ENCODE data around the gene MUC22.
"Not testable (repeated sequence)": the region's sequence is repeated elsewhere in the genome, so short reads cannot be mapped to it uniquely, and the experiment has no call there.

MUC22 gene

DNA sequence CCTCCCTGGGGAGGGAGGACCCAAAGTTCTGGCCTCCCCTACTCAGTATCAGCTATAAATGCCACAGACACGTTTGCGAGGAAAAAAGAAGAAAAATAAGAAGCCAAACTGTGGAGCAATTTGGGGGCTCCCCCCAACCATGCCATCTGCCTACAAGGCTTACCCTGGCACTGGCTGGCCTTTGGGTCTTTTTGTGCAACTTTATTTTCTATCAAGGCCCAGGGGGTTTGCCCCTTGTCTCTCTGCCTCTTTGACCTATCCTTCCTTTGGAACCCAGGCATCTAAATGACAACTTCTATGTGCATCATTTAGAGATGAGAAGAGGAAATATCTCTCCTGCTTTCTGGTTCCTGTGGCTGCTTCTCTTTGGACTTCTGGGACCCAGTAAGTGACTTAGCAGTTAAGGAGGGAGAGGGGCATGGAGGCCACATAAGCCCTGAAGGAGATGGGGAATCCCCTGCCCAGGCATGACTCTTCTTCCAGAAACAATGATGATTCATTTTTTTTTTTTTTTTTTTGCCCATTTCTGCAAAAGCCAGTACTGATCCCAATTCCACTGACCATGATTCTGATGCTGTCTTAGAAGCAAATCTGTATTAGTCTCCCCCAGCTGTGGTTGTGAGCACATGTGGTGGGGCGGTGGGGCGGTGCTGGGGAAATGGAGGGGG is at the start of gene MUC22:
Gene MUC22, plus strand, starts transcription at position 82 of the 668 bp plus-strand sequence. Its CDS starts 233 bp downstream, at position 315.
- DNase-seq (ENCODE audit: low read depth in 1 of 2, low spot score in 1 of 2), result peak in 1 of 2 donors; percentile 8

DNA sequence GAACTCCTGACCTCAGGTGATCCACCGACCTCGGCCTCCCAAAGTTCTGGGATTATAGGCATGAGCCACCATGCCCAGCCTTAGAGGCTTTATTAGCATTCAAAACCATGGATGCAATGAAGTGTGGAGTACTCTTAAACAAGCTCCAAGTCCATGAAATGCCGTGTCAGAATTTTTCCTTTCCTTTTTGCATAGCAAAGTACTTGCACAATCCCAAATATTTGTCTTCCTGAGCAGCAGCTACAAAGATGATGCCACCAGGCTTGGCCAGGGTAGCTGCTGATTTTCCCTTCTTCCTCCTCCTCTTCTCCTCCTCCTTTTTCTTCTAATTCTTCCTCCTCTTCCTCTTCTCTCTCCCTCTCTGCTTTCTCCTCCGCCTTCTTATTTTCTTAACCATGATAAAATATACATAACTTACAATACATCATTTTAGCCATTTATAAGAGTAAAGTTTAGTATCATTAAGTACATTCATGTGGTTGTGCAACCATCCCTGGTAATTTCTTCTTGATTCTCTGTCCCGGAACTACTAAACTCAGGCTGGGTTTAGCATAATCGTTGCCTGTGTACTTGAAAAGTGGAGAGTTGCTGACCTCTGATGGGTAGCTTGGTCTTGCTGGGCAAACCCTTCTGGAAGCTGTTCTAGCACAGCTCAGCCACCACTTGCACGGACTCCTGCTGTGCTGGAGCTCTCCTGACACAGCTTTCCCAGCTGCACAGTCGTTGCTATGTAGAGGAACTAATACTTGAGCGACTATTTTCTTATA is 49.2 kb upstream of the MUC22 start:
- no peak for DNase-seq (ENCODE audit: low read depth in 1 of 2, low spot score in 1 of 2)

DNA sequence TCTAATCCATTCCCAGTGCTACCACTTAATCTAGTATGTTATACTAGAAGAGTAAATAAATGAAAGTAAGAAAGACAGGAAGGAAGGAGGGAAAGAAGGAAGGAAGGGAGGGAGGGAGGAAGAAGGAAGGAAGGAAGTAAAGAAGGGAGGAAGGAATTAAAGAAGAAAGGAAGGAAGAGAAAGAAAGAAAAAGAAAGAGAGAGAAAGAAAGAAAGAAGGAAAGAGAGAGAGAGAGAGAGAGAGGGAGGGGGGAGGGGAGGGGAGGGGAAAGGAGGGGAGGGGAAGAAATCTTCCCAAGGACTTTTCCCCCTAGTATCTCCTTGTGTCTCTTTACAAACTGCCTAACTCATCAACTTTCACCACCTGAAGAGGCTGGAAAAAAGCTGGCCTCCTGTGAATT is 47.6 kb upstream of the MUC22 start:
- no peak for DNase-seq (ENCODE audit: low read depth in 1 of 2, low spot score in 1 of 2)

DNA sequence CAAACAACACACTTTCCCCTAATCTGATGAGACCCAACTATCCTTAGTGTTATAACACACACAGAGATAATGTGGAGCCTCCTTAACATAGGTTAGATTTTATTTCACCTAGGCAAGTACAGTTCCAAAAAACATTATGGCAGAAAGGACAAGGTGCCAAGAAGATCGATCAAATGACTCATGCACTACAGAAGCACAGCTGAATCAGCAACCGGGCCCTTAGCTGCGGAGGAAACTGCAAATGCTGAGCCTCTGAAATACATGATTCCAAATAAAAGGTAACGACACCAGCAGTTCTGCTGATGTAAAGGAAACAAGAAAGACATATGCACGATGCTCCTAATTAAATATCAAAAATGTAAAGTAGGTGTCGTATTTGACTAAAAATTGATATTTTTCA is 46.6 kb upstream of the MUC22 start:
- DNase-seq (ENCODE audit: low read depth in 1 of 2, low spot score in 1 of 2), result no peak

DNA sequence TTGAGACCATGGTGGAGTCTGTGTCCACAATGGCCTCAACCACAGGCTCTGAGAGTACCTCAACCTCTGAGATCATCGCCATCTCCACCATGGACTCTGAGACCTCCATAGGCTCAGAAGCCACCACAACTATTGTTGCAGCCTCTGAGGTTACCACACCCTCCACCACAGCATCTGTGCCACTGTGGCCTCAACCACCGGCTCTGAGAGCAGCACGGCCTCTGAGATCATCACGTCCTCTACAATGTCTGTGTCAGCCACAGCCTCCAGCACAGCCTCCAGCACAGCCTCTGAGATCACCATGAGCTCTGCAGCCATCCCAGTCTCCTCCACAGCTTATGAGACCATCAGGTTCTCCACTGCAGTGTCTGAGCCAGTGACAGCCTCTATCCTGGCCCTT is 46.2 kb upstream of the MUC22 start:
- DNase-seq (ENCODE audit: low read depth in 1 of 2, low spot score in 1 of 2), result no peak

DNA sequence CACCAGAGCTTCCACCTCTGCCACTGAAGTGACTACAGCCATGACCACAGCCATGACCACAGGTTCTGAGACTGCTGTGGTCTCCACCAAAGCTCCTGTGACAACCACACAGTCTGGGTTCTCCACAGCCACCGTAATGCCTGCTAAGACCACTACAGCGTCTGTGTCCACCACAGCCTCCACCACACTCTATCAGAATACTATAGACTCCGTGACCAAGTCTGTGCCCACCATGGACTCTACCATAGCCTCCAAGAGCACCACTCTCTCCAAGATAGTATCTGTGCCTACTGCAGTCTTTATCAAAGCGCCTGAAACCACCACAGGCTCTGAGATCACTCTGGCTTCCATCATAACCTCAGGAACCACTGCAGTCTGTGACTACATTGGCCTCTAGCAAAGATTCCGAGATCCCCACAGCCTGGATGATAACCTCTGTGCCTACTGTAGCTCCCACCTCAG is 45.1 kb upstream of the MUC22 start:
- no peak for DNase-seq (ENCODE audit: low read depth in 1 of 2, low spot score in 1 of 2)

DNA sequence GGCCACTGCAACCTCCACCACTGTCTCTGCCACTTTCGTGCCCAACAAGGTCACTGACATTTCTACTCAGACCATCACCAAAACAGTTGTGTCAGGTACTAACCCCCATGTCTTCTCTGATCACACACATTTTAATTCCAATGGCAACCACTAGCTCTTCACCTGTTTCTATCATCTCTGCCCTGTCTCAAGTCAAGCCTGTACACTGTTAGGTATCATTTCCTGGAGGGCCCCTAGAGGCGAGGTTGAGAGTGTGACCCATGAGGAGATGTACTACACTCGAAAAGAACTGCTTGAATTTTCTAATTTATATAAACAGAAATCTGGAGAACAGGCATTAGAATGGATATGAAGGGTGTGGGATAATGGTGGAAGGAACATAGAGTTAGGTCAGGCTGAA is 44.1 kb upstream of the MUC22 start:
- no peak for DNase-seq (ENCODE audit: low read depth in 1 of 2, low spot score in 1 of 2)

DNA sequence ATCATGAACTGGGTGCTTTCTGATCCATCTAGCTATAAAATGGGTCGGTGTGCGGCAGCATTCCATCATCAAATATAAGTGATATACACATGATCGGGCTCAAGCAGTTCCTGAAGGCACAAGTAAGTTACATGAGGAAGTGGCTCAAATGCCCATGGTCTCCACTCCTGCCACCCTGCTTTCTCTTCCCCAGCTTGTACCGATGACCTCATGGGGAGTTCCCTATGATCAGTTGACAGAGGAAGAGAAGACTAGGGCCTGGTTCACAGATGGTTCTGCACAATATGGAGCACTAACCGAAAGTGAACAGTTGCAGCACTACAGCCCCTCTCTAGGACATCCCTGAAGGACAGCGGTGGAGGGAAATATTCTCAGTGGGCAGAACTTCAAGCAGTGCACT is 41.1 kb upstream of the MUC22 start:
- not testable (repeated sequence) for DNase-seq (ENCODE audit: low read depth in 1 of 2, low spot score in 1 of 2)

DNA sequence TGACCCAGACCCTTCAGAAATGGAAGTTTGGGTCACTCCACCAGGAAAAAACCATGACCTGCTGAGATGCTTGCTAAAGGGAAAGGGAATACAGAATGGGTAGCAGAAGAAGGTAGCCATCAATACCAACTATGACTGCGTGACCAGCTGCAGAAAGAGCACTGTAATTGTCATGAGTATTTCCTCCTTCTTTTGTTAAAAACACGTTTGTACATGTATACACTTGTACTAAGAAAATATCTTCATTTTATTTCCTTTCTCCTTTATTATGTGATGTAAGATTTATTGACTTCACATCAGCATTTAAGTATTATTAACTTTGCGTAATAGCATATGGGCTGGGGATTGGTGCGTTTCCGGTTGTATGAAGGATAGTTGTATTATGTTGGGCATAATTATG is 39.3 kb upstream of the MUC22 start:
- DNase-seq (ENCODE audit: low read depth in 1 of 2, low spot score in 1 of 2), result no peak

DNA sequence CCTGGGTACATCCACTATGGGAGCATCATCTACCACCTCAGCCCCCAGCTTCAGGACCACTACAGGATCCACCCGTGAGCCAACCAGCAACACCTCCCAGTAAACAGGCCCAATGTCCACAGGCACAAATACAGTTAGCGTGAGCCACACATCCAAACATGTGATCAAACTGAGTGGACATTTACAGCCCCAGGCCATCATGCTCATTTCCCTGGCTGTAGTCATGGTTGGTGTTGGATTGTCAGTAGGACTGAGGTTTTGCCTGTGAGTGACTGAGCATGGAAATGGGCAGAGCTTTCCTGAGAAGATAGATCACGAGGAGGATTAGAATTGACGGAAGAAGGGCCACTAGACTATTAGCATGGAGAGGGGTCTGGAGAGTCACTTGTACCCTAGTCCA is 37.5 kb upstream of the MUC22 start:
- DNase-seq (ENCODE audit: low read depth in 1 of 2, low spot score in 1 of 2), result no peak

DNA sequence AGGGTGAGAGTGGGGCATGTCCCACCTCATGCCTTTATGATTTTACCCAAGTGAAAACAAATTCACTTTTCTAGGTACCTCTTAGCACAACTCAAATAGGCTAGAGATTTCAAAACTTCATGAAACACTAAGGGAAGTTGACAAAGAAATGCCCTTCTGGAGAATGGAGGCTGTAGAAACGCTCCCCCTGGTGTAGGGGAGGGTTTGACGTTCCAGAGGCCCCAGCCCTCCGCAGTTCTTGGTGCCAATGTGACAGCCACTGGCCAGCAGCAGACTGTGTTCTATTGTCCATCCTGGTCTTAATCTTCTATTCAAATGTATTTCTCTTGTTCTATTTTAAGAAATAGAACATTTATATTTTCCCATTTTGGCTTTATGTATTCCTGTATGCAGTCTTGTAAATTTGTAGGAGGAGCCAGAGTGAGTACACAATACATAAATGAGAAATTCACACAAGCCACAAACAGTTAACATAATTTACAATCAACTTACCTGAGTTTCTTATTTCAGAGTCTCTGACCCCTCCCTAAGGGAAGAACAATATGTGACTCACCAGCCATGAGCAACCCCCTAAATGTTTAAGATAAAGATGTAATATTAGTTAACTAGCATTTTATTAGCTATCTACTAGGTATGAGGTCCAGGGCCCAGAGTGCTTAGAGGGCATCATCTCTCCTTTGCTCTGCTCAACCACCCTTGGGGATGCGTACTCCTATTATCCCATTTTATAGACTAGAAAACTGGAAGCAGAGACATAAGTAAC is 35.6 kb upstream of the MUC22 start:
- DNase-seq (ENCODE audit: low read depth in 1 of 2, low spot score in 1 of 2), result no peak

DNA sequence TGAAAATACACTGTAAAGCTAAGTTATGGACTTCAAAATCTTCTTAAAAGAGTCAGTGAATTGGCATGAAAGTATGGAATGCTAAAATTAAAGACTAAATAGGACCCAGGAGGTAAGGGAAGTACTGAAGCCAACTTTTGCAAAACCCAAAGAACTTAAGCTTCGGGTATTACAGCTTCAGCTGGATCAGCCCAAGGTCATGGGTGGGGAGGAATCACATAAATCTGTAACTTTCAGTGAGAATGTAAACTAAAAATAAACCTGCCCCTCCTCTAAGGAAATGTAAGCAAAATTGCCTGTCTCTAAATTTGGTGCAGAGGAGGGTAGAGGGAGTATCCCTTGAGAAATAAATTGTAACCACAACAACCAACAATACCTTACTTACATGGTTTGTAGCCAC is 31.1 kb upstream of the MUC22 start:
- DNase-seq (ENCODE audit: low read depth in 1 of 2, low spot score in 1 of 2), result no peak

DNA sequence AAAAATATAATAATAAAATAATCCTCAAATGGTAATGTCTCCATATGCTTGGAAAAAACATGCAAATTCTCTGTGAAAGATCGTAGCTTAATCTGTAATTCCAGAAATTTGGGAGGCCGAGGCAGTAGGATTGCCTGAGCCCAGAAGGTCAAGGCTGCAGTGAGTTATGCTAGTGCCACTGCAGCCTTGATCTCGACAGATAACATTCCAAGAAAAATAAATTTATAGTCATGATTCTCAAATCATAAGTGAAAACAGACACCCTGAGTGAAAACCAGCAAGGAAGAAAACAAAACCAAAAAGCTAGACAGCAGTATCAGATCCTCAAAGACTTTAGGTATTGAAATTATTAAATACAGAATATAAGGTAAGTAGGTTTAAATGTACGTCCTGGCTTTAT is 30.6 kb upstream of the MUC22 start:
- no peak for DNase-seq (ENCODE audit: low read depth in 1 of 2, low spot score in 1 of 2)

DNA sequence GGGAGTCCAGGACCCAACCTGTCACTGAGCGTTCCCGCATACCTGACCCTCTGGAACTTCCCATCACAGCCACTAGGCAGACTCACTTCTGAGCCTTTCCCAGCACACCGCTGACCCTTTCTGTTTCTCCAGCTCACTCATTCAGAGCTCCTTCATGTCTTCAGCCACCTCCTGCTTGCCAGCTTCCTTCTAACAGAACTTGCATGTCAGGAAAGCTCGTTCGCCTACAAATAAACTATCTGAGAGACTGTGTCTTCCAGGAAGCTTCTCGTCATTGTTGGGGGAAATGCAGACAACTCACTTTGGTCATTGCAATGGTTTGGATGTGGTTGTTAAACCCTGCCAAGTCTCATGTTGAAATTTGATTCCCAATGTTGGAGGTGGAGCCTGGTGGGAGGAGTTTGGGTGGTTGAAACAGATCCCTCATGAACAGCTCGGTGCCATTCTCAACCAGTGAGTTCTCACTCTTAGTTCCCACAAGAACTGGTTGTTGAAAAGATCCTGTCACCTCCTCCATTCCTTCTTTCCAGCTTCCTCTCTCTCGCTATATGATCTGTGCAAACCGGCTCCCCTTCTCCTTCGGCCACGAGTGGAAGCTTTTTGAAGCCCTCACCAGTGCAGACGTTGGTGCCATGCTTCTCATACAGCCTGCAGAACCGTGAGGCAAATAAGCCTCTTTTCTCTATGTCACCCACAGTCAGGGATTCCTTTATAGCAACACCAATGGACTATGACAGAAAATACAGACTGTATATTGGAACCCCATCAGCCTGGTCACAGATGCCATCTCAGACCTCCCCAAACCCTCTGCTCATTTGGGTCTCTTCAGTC is 28.1 kb upstream of the MUC22 start:
- no peak for DNase-seq (ENCODE audit: low read depth in 1 of 2, low spot score in 1 of 2)

DNA sequence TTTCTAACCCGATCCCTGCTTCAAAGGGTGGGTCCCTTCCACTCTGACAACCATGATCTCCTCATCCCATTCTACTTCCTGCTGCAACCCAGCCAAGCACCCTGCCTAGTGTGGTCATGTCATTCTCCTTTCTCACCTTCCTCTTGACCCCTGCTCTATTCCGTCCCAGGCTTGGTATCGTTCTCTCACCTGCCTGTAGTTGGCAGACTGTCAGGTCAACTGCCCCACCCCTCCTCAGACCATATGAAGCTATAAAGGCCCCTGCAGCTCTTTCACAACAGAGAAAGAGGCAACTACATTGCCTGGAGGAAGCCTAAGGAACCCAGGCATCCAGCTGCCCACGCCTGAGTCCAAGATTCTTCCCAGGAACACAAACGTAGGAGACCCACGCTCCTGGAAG is 26.8 kb upstream of the MUC22 start, which contains the start of gene MUC21:
Gene MUC21, plus strand, starts transcription at position 280 of the 400 bp plus-strand sequence. CDS start 241 bp downstream, outside the sequence.
- DNase-seq (ENCODE audit: low read depth in 1 of 2, low spot score in 1 of 2), result no peak

DNA sequence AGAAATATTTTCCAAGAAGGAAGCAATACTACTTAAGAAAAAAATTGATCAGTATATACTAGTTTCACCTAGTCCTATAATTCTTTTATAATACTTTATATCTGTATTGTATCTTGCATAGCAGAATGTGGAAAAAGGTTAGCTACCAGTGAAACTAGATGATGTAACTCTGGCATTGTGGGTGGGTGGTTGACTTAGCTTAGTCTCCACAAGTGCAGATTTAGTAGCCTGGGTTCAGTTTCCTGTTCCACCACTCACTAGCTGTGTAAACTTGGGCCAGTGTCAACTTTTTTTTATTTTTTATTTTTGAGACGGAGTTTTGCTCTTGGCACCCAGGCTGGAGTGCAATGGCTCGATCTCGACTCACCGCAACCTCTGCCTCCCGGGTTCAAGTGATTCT is 24.8 kb upstream of the MUC22 start:
- DNase-seq (ENCODE audit: low read depth in 1 of 2, low spot score in 1 of 2), result no peak

DNA sequence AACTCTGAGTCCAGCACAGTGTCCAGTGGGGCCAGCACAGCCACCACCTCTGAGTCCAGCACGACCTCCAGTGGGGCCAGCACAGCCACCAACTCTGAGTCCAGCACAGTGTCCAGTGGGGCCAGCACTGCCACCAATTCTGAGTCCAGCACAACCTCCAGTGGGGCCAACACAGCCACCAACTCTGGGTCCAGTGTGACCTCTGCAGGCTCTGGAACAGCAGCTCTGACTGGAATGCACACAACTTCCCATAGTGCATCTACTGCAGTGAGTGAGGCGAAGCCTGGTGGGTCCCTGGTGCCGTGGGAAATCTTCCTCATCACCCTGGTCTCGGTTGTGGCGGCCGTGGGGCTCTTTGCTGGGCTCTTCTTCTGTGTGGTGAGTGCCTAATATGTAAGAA is 23.0 kb upstream of the MUC22 start:
- no peak for DNase-seq (ENCODE audit: low read depth in 1 of 2, low spot score in 1 of 2)

DNA sequence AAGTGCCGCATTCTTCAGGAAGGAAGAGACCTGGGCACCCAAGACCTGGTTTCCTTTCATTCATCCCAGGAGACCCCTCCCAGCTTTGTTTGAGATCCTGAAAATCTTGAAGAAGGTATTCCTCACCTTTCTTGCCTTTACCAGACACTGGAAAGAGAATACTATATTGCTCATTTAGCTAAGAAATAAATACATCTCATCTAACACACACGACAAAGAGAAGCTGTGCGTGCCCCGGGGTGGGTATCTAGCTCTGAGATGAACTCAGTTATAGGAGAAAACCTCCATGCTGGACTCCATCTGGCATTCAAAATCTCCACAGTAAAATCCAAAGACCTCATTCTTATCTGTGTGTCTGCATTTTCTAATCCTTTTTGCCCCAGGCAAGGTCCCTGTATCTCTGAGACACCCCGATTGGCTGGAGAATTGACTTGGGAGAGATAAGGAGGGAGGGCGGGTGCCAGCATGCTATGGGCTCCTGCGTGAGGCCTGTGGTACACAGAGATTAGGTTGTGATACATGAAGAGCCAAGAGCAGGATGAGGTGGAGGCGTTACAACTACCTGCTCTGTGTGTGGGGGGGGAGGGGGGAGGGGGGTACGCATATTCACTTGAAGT is 22.0 kb upstream of the MUC22 start:
- DNase-seq (ENCODE audit: low read depth in 1 of 2, low spot score in 1 of 2), result no peak

DNA sequence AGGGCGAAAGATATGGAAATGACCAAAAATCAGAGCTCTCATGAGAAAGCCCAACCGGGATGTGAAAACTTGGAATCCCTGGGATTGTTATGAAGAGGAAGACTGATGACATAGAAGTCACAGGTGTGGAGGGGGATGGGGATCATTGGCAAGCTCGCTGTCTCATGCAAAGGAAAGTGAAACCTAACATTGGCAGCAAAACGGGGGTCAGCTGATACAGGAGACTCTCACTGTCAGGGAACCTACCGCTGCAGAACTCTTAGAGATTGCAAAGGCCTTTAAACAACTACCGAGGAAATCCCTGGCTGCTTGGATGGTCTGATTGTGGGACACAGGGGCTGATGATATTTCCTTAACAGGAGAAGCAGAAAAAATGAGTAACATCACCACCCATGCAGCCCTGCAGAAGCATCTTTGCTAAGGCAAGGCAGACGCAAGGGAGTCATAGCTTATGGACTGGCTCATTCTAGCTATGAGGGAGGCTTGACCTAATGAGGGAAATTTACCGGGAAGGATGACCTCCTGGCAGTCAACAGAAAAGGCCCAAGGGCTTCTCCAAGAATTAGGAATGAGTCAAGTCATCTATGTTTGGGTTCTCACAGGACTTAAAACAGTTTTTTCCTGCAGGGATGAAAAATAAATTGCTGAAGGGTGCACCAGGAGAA is 19.7 kb upstream of the MUC22 start:
- peak in 1 of 2 donors; percentile 20 for DNase-seq (ENCODE audit: low read depth in 1 of 2, low spot score in 1 of 2)

DNA sequence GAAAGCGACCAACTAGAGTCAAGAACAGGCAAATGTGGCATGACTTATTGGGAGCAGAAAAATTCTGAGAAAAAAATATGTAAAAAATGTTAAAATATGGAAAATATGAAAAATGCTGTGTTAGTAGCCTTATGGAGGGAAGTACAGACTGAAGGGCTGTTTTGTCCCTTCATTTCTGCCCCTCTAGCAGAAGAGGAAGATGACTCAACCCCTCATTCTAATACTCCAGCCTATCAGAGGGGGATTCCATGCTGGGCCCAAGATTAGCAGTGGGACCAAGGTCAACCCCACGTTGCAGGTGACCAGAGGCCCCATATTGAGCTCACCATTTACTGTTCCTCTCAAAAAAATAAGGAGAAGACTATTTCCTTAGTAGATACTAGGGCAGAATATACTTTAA is 18.4 kb upstream of the MUC22 start:
- no peak for DNase-seq (ENCODE audit: low read depth in 1 of 2, low spot score in 1 of 2)
